ENCODE data around the gene CTIF.

The CTIF gene

DNA sequence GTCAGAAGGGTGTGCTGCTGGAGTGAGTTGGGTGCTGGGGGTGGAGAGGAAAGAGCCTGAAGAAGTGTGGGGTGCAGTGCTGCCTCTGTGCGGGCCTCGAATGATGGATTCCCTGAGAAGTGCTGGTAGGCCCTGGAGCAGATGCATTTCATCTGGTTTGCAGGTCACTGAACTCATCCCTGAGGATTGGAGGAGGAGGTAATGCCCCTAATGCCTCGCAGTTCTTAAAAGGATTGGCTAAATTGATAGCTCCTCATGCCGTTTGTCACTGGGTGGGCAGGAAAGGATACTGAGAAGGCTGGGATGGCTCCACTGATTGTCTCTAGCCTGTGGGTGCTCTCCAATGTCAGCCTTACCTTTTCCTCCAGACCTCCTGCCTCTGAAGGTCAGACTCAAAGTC, 74.1 kb downstream of the CTIF start:
- H4K8ac ChIP-seq (ENCODE audit: low read depth, low read length), result no peak overlapping the region
- H3K4me1 ChIP-seq (ENCODE audit: control insufficient read depth in 2 of 2, insufficient read depth in 1 of 2, low read depth in 1 of 2, low read length in 2 of 2), result peaks cover 0 to 11% of the 10 kb centered on the region in 2 donors
- H2AK5ac ChIP-seq (ENCODE audit: low read depth, low read length), result no peak overlapping the region
- WGBS, 2 donors (ENCODE audit: extremely low coverage in 2 of 2, insufficient read length in 2 of 2, insufficient replicate concordance in 1 of 2), result no CpG with 5 or more reads among the region's 4 CpGs
- H3K9ac ChIP-seq (ENCODE audit: low read depth, low read length, poor library complexity), result no peak overlapping the region
- H3K36me3 ChIP-seq (replicated peaks in 1 of 2; ENCODE audit: control insufficient read depth in 2 of 2, insufficient read depth in 2 of 2, low read length in 2 of 2), result no peaks in the 10 kb centered on the region
- H3K79me1 ChIP-seq (ENCODE audit: low read depth, low read length), result no peaks in the 10 kb centered on the region
- no peak overlapping the region for H2BK5ac ChIP-seq (ENCODE audit: low read length)
- DNase-seq (ENCODE audit: low spot score), result no peak
- H3K4ac ChIP-seq (ENCODE audit: low read length), result no peak overlapping the region
- no peak overlapping the region for H2AFZ ChIP-seq (ENCODE audit: low read length)
- H3K14ac ChIP-seq (ENCODE audit: low read length), result peak overlapping the region; percentile 60
- no peak overlapping the region for H2BK15ac ChIP-seq (ENCODE audit: low read length)
- no peaks in the 10 kb centered on the region for H3K27me3 ChIP-seq (ENCODE audit: control insufficient read depth in 3 of 3, insufficient read depth in 3 of 3, low read depth in 1 of 3, low read length in 3 of 3)
- peak overlapping the region; percentile 7 for H2BK12ac ChIP-seq (ENCODE audit: low read length)
- H3K9me3 ChIP-seq (replicated peaks in 1 of 2; ENCODE audit: control insufficient read depth in 2 of 2, insufficient read depth in 1 of 2, low read depth in 1 of 2, low read length in 2 of 2), result no peaks in the 10 kb centered on the region
- H3K4me3 ChIP-seq (ENCODE audit: low read length in 2 of 2), result no peak overlapping the region
- no peak overlapping the region for H3K23ac ChIP-seq (ENCODE audit: low read depth, low read length, poor library complexity)
- no peak overlapping the region for H2BK120ac ChIP-seq (ENCODE audit: low read depth, low read length)
- no peak overlapping the region for H4K91ac ChIP-seq (ENCODE audit: low read depth, low read length, poor library complexity)
- no peak overlapping the region for H3K4me2 ChIP-seq (ENCODE audit: insufficient read depth, low read length, poor library complexity, severe bottlenecking)
- no peak overlapping the region for H3K18ac ChIP-seq (ENCODE audit: low read length)
- no peak overlapping the region for H3K27ac ChIP-seq (replicated peaks; ENCODE audit: low read length)

DNA sequence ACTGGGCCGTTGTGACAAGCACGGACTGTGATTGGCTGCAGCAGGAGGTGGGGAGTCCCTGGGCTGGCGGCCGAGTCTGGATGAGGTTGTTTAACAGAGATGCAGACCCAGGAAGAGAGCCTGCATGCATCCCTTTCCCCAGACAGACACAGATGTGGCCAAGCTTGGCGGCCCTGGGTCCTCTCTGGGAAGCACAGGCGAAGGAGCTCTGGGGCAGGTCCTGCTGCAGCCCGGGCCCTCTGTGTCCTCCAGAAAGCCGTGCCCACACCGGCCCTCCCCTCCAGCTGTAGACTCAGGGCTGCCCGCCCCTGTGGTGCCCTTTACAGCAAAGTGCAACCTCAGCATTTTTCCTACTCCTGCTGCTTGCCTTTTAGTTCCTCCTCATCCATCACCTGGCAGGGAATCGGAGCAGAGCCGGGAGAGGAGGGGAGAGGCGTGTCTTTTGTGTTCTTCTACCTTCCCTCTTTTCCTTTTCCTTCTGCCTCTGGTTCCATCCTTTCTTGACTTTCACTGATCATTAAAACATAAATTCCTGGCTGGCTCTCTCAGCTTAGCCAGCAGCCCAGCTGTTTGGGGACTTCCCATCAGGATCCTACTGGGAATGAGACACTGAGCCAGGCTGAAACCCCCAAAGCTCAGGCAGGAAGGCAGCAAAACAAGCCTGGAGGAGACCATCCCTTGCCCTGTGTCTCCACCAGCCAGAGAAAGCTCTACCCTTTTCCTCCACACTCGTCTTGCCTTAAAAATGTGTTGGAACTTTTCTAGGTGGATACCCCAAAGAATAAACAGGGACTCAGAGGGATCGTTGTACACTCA, 75.0 kb downstream of the CTIF start:
- H2BK120ac ChIP-seq (ENCODE audit: low read depth, low read length), result no peak overlapping the region
- no CpG with 5 or more reads among the region's 15 CpGs for WGBS, 2 donors (ENCODE audit: extremely low coverage in 2 of 2, insufficient read length in 2 of 2, insufficient replicate concordance in 1 of 2)
- no peak overlapping the region for H3K4me2 ChIP-seq (ENCODE audit: insufficient read depth, low read length, poor library complexity, severe bottlenecking)
- no peak overlapping the region for H3K4ac ChIP-seq (ENCODE audit: low read length)
- H3K9me3 ChIP-seq (replicated peaks in 1 of 2; ENCODE audit: control insufficient read depth in 2 of 2, insufficient read depth in 1 of 2, low read depth in 1 of 2, low read length in 2 of 2), result no peaks in the 10 kb centered on the region
- no peak overlapping the region for H2BK15ac ChIP-seq (ENCODE audit: low read length)
- no peak overlapping the region for H3K18ac ChIP-seq (ENCODE audit: low read length)
- no peak overlapping the region for H2AFZ ChIP-seq (ENCODE audit: low read length)
- no peak for DNase-seq (ENCODE audit: low spot score)
- no peaks in the 10 kb centered on the region for H3K79me1 ChIP-seq (ENCODE audit: low read depth, low read length)
- no peak overlapping the region for H3K9ac ChIP-seq (ENCODE audit: low read depth, low read length, poor library complexity)
- no peaks in the 10 kb centered on the region for H3K36me3 ChIP-seq (replicated peaks in 1 of 2; ENCODE audit: control insufficient read depth in 2 of 2, insufficient read depth in 2 of 2, low read length in 2 of 2)
- H2BK5ac ChIP-seq (ENCODE audit: low read length), result no peak overlapping the region
- H3K4me3 ChIP-seq (ENCODE audit: low read length in 2 of 2), result no peak overlapping the region
- H3K27ac ChIP-seq (replicated peaks; ENCODE audit: low read length), result no peak overlapping the region
- peaks cover 0 to 9% of the 10 kb centered on the region in 2 donors for H3K4me1 ChIP-seq (ENCODE audit: control insufficient read depth in 2 of 2, insufficient read depth in 1 of 2, low read depth in 1 of 2, low read length in 2 of 2)
- no peak overlapping the region for H4K91ac ChIP-seq (ENCODE audit: low read depth, low read length, poor library complexity)
- H3K27me3 ChIP-seq (ENCODE audit: control insufficient read depth in 3 of 3, insufficient read depth in 3 of 3, low read depth in 1 of 3, low read length in 3 of 3), result no peaks in the 10 kb centered on the region
- H2BK12ac ChIP-seq (ENCODE audit: low read length), result no peak overlapping the region
- H2AK5ac ChIP-seq (ENCODE audit: low read depth, low read length), result no peak overlapping the region
- H3K14ac ChIP-seq (ENCODE audit: low read length), result no peak overlapping the region
- no peak overlapping the region for H3K23ac ChIP-seq (ENCODE audit: low read depth, low read length, poor library complexity)
- no peak overlapping the region for H4K8ac ChIP-seq (ENCODE audit: low read depth, low read length)

DNA sequence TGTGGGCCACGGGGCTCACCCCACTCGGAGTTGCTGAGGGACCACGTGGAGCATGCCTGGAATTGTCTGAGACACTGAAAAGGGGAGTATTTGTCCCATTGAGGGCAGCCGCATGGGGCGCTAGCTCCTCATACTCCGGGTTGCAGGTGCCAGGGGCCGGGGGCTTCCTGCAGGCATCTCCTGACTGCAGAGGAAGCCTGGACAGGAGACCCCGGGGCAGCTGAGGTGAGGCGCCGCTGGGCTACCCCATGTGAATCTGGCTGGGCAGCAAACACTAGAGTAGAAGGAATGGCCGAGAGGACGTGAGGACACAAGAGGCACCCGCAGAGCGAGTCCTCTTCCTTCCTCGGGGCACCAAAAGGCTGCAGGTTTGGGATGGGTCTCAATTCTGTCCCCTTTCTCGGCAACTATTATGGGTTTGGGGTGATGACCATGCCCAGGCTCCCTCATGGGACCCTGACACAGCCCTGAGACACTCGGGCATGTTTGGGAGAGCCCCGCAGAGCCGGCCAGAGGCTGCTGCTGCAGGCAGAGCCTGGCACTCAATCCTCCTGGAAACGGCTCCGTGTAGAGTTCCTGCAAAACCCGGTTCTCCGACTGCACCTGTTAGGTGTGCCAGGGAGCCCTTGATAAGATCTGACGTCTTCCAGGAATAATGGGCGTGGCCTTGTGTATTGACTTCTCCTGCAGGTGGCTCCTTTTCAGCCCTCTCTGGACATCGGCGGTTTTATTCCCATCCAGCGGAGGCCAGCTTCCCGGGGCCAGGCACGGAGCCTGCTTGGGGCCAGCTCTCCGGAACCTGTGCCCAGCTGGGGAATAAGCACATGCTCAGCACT, 77.0 kb downstream of the CTIF start:
- no peaks in the 10 kb centered on the region for H3K79me1 ChIP-seq (ENCODE audit: low read depth, low read length)

More for the DNA sequence above, 77.0 kb downstream of the CTIF start:
- Histone ChIP-seq H3K4me1 (ENCODE audit: control insufficient read depth in 2 of 2, insufficient read depth in 1 of 2, low read depth in 1 of 2, low read length in 2 of 2) (peaks cover 0 to 9% of the 10 kb centered on the region in 2 donors), H2BK12ac (ENCODE audit: low read length) (no peak overlapping the region), H3K4ac (ENCODE audit: low read length) (no peak overlapping the region), H3K23ac (ENCODE audit: low read depth, low read length, poor library complexity) (no peak overlapping the region), H2BK120ac (ENCODE audit: low read depth, low read length) (no peak overlapping the region), H2AK5ac (ENCODE audit: low read depth, low read length) (no peak overlapping the region), H3K18ac (ENCODE audit: low read length) (peak overlapping the region; percentile 23), H3K9me3 (replicated peaks in 1 of 2; ENCODE audit: control insufficient read depth in 2 of 2, insufficient read depth in 1 of 2, low read depth in 1 of 2, low read length in 2 of 2) (no peaks in the 10 kb centered on the region), H4K91ac (ENCODE audit: low read depth, low read length, poor library complexity) (no peak overlapping the region), H2AFZ (ENCODE audit: low read length) (no peak overlapping the region), H3K36me3 (replicated peaks in 1 of 2; ENCODE audit: control insufficient read depth in 2 of 2, insufficient read depth in 2 of 2, low read length in 2 of 2) (peaks cover 0 to 1% of the 10 kb centered on the region in 2 donors), H3K9ac (ENCODE audit: low read depth, low read length, poor library complexity) (no peak overlapping the region), H3K4me2 (ENCODE audit: insufficient read depth, low read length, poor library complexity, severe bottlenecking) (no peak overlapping the region), H3K27me3 (ENCODE audit: control insufficient read depth in 3 of 3, insufficient read depth in 3 of 3, low read depth in 1 of 3, low read length in 3 of 3) (no peaks in the 10 kb centered on the region), H2BK15ac (ENCODE audit: low read length) (no peak overlapping the region), H2BK5ac (ENCODE audit: low read length) (no peak overlapping the region), H3K4me3 (ENCODE audit: low read length in 2 of 2) (no peak overlapping the region), H3K14ac (ENCODE audit: low read length) (no peak overlapping the region), H4K8ac (ENCODE audit: low read depth, low read length) (no peak overlapping the region), H3K27ac (replicated peaks; ENCODE audit: low read length) (no peak overlapping the region)
- DNase-seq (ENCODE audit: low spot score), result no peak
- no CpG with 5 or more reads among the region's 31 CpGs for WGBS, 2 donors (ENCODE audit: extremely low coverage in 2 of 2, insufficient read length in 2 of 2, insufficient replicate concordance in 1 of 2)
